Nephron progenitor cell (in vitro differentiated cells): ENCODE results near the gene EVC.
A peak's percentile ranks its signal among the peaks of the same experiment; 100 is the strongest.

Experiments used
- DNase-seq: peaks from one replicate; pipeline ENCODE4 v3.0.0; 2021
- H3K27ac Mint-ChIP-seq: 2 replicates; pipeline ENCODE4 v1.8.0; 2021; ENCODE audit warnings: mild to moderate bottlenecking, moderate library complexity, mixed read lengths
- H3K27me3 Mint-ChIP-seq: 2 replicates; pipeline ENCODE4 v1.8.0; 2021; ENCODE audit warnings: mild to moderate bottlenecking, low read depth, mixed read lengths; ENCODE audit not compliant: poor library complexity
- H3K36me3 Mint-ChIP-seq: 2 replicates; pipeline ENCODE4 v1.8.0; 2021; ENCODE audit warnings: low read depth, mixed read lengths
- H3K4me1 Mint-ChIP-seq: 2 replicates; pipeline ENCODE4 v1.8.0; 2021; ENCODE audit warnings: mixed read lengths
- H3K4me3 Mint-ChIP-seq: 2 replicates; pipeline ENCODE4 v1.8.0; 2021; ENCODE audit warnings: mild to moderate bottlenecking, moderate library complexity, mixed read lengths
- H3K9me3 Mint-ChIP-seq: 2 replicates; pipeline ENCODE4 v1.8.0; 2021; ENCODE audit warnings: mild to moderate bottlenecking, moderate library complexity, mixed read lengths
- TF ChIP-seq, protein P1 (sequence below): fragments of 200-600 bp; sonication (generic); IDR thresholded peaks from 2 replicates; pipeline ENCODE4 v1.5.0; 2021; ENCODE audit warnings: antibody characterized with exemption

EVC gene

GRCh38 chr4:5821665-5822358 lies 110.8 kb downstream of the EVC start:
- TF ChIP-seq, protein P1, sequence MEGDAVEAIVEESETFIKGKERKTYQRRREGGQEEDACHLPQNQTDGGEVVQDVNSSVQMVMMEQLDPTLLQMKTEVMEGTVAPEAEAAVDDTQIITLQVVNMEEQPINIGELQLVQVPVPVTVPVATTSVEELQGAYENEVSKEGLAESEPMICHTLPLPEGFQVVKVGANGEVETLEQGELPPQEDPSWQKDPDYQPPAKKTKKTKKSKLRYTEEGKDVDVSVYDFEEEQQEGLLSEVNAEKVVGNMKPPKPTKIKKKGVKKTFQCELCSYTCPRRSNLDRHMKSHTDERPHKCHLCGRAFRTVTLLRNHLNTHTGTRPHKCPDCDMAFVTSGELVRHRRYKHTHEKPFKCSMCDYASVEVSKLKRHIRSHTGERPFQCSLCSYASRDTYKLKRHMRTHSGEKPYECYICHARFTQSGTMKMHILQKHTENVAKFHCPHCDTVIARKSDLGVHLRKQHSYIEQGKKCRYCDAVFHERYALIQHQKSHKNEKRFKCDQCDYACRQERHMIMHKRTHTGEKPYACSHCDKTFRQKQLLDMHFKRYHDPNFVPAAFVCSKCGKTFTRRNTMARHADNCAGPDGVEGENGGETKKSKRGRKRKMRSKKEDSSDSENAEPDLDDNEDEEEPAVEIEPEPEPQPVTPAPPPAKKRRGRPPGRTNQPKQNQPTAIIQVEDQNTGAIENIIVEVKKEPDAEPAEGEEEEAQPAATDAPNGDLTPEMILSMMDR = peak; percentile 61
- peak; percentile 42 for DNase-seq
- H3K27ac Mint-ChIP-seq = no peak overlapping the region
- H3K4me3 Mint-ChIP-seq = no peak overlapping the region
- H3K36me3 Mint-ChIP-seq = peaks cover 88% of the 10 kb centered on the region
- no peaks in the 10 kb centered on the region for H3K9me3 Mint-ChIP-seq
- peaks cover under 1% of the 10 kb centered on the region for H3K4me1 Mint-ChIP-seq
- H3K27me3 Mint-ChIP-seq = peaks cover 4% of the 10 kb centered on the region

GRCh38 chr4:5822619-5823018 lies 111.6 kb downstream of the EVC start:
- Mint-ChIP-seq H3K27me3 (peaks cover 4% of the 10 kb centered on the region), H3K27ac (peak overlapping the region; percentile 49), H3K4me3 (no peak overlapping the region), H3K36me3 (peaks cover 87% of the 10 kb centered on the region), H3K4me1 (no peaks in the 10 kb centered on the region), H3K9me3 (no peaks in the 10 kb centered on the region)
- no peak for DNase-seq
- TF ChIP-seq, protein P1 = no peak

- no peaks in the 10 kb centered on the region for H3K9me3 Mint-ChIP-seq
- DNase-seq = no peak
- peaks cover 87% of the 10 kb centered on the region for H3K36me3 Mint-ChIP-seq
- peak overlapping the region; percentile 66 for H3K27ac Mint-ChIP-seq
- TF ChIP-seq, protein P1 = no peak
- no peaks in the 10 kb centered on the region for H3K4me1 Mint-ChIP-seq
- H3K4me3 Mint-ChIP-seq = no peak overlapping the region
- peaks cover 4% of the 10 kb centered on the region for H3K27me3 Mint-ChIP-seq
These were observed 112.7 kb downstream of the EVC start for GRCh38 chr4:5823542-5824211.

DNA sequence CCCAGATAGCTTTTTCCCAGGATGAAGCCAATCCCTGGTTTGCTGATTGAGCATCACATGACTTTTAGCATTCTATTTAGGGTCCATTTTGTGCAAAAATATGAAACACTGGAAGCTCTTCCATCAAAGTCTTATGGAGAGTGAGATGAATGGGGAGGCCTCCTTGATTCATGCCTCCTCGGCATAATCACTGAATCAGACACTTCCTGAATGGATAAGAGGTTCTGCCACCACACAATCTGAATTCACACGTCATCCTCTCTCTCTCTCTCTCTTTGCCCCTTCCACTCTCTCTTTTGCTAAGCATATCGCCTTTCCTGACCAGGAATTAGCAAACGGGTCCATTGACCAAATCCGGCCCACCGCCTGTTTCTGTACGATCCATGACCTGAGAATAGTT lies 113.2 kb downstream of the EVC start:
- Mint-ChIP-seq H3K27me3 (peaks cover 4% of the 10 kb centered on the region), H3K4me3 (no peak overlapping the region), H3K9me3 (no peaks in the 10 kb centered on the region), H3K27ac (no peak overlapping the region), H3K36me3 (peaks cover 86% of the 10 kb centered on the region), H3K4me1 (no peaks in the 10 kb centered on the region)
- DNase-seq = no peak
- TF ChIP-seq, protein P1 = no peak

DNA sequence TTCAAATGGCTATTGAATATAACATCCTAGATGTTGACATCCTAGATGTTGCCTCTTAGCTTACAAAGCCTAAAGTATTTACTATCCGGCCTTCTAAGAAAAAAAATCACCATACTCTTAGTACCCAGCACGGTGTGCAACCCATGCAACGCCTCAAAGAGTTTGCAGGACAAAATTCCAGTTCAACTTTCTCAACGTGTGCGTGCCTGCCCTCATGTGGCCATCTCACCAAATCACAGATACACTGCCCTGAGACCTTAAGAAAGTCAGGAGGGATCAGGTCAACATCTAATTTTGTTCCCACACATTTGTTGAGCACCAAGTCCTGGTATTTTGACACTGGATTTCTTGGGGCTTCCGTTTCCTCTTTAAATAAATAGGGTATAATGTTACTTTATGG lies 113.6 kb downstream of the EVC start:
- Mint-ChIP-seq H3K4me3 (no peak overlapping the region), H3K27ac (no peak overlapping the region), H3K4me1 (no peaks in the 10 kb centered on the region), H3K27me3 (peaks cover 4% of the 10 kb centered on the region), H3K36me3 (peaks cover 85% of the 10 kb centered on the region), H3K9me3 (no peaks in the 10 kb centered on the region)
- TF ChIP-seq, protein P1 = peak; percentile 39
- DNase-seq = no peak
